Panc1 (cell line): ENCODE data around the gene OR4D2. TPM values are rescaled to one million over a fixed set of nuclear protein-coding genes. Genes with fewer than 3 reads are reported as not detected.

ENCODE experiments used
- ATAC-seq: fragments of 200-7000 bp; cut with Tn5 transposase; 2 replicates; pipeline ENCODE4 v1.9.1; 2020; ENCODE audit warnings: mild to moderate bottlenecking, moderate library complexity
- BruUV-seq: library from RNA; stranded (reverse); fragments of 400-500 nt; replicated peaks from 2 replicates; lab custom pipeline; 2021; lab: Mats Ljungman, UMichigan
- CTCF ChIA-PET: fragments of 300-600 bp; sonication (Branson Sonifier 250); formaldehyde crosslinking; loops from one replicate; lab custom pipeline; 2022; ENCODE audit warnings: antibody characterized with exemption; lab: Charles Lee
- POLR2A ChIA-PET: fragments of 300-600 bp; sonication (Branson Sonifier 250); formaldehyde crosslinking; loops from one replicate; lab custom pipeline; 2022; ENCODE audit warnings: antibody characterized with exemption; lab: Charles Lee
- DNase-seq: peaks from one replicate; pipeline ENCODE4 v3.0.0-alpha.2; 2010; ENCODE audit warnings: low read depth, low spot score
- H3K27ac ChIP-seq: 2 replicates; pipeline ENCODE4 v1.5.1; 2011; ENCODE audit warnings: mild to moderate bottlenecking, low read length, inconsistent platforms
- H3K27me3 ChIP-seq: fragments of 200-500 bp; sonication (Bioruptor generic); 2 replicates; pipeline ENCODE4 v1.6.0; 2014; ENCODE audit warnings: low read length, inconsistent platforms; ENCODE audit not compliant: control insufficient read depth, insufficient read depth
- H3K36me3 ChIP-seq: fragments of 200-500 bp; sonication (Bioruptor generic); 2 replicates; pipeline ENCODE4 v1.5.1; 2014; ENCODE audit warnings: inconsistent platforms, mild to moderate bottlenecking, low read length, moderate library complexity; ENCODE audit not compliant: control insufficient read depth, insufficient read depth
- H3K4me1 ChIP-seq: 2 replicates; pipeline ENCODE4 v1.5.1; 2011; ENCODE audit warnings: inconsistent platforms, mild to moderate bottlenecking, low read length, moderate library complexity; ENCODE audit not compliant: control insufficient read depth, insufficient read depth
- H3K4me3 ChIP-seq, 2 experiments: 2 replicates each; pipeline ENCODE4 v1.5.1; 2011 to 2012; ENCODE audit warnings: low read depth in 2 of 2, low read length in 2 of 2, mild to moderate bottlenecking in 2 of 2, inconsistent platforms in 1 of 2, moderate library complexity in 1 of 2
- H3K9me3 ChIP-seq: fragments of 200-500 bp; sonication (Bioruptor generic); 2 replicates; pipeline ENCODE4 v1.5.1; 2014; ENCODE audit warnings: low read depth, mild to moderate bottlenecking, inconsistent platforms, low read length, moderate library complexity; ENCODE audit not compliant: control insufficient read depth, insufficient read depth
- POLR2AphosphoS5 ChIP-seq: IDR thresholded peaks from 2 replicates; pipeline ENCODE4 v1.6.1; 2012; ENCODE audit warnings: mild to moderate bottlenecking, low read depth, low read length, moderate library complexity
- REST ChIP-seq, 2 experiments: IDR thresholded peaks; 2 replicates each; pipeline ENCODE4 v1.6.1; 2011 to 2012; ENCODE audit warnings: low read depth in 2 of 2, control low read depth in 1 of 2, low read length in 1 of 2, mild to moderate bottlenecking in 1 of 2, moderate library complexity in 1 of 2; ENCODE audit not compliant: insufficient read depth in 1 of 2
- SIN3A ChIP-seq: IDR thresholded peaks from 2 replicates; pipeline ENCODE4 v1.6.1; 2012; ENCODE audit warnings: low read depth, mild to moderate bottlenecking, low read length, moderate library complexity, borderline replicate concordance; ENCODE audit not compliant: insufficient read depth
- TCF7L2 ChIP-seq: IDR thresholded peaks from 2 replicates; pipeline ENCODE4 v1.6.1; 2011; ENCODE audit warnings: mild to moderate bottlenecking, low read depth, low read length, inconsistent platforms
- in situ Hi-C: cut with HindIII; loops from 2 replicates; pipeline ENCODE4 v1.10.0; 2016; ENCODE audit warnings: low sequenced_read_pairs, low pct_unique_long_range_greater_than_20kb
- intact Hi-C: fragments of 100-400 bp; cut with micrococcal nuclease; formaldehyde crosslinking; loops from one replicate; pipeline ENCODE4 v1.10.0; 2022; ENCODE audit not compliant: unreplicated experiment
- total RNA-seq: library from RNA; stranded (reverse); gene quantifications from one replicate; pipeline ENCODE4 v1.2.1, GENCODE V29; 2021; ENCODE audit not compliant: unreplicated experiment
- TF ChIP-seq, protein P1 (sequence below): fragments of 450-650 bp; IDR thresholded peaks from 2 replicates; pipeline ENCODE4 v1.5.1; 2017; ENCODE audit warnings: mild to moderate bottlenecking

OR4D2 gene
- total RNA-seq, 1 experiment from 2014 or later, result not detected

DNA sequence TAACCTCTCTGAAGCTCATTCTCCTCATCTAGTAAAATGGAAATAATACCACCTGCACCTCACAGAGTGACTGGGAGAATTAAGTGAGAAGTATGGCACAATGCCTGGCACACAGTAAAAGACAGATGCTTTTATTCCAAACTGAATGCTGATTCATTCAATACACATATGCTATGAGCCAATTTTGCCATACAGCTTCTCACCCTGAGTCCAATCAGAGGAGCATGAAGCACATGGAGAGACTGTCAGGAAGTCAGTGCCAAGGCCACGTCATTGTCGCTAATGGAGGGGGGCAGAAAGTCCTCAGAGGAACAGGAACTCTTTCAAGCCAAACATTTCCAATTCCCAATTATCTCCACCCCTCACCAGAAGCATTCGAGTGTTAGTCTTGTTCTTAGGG, 40.7 kb downstream of the OR4D2 start:
- no peak overlapping the region for H3K4me3 ChIP-seq
- no peak for TF ChIP-seq POLR2AphosphoS5
- no peak for TF ChIP-seq TCF7L2
- no peak for TF ChIP-seq REST (IDR thresholded peaks at IDR 0.05; ENCODE audit: insufficient read depth in 1 of 2, low read depth in 2 of 2, low read length in 1 of 2)
- TF ChIP-seq, protein P1, sequence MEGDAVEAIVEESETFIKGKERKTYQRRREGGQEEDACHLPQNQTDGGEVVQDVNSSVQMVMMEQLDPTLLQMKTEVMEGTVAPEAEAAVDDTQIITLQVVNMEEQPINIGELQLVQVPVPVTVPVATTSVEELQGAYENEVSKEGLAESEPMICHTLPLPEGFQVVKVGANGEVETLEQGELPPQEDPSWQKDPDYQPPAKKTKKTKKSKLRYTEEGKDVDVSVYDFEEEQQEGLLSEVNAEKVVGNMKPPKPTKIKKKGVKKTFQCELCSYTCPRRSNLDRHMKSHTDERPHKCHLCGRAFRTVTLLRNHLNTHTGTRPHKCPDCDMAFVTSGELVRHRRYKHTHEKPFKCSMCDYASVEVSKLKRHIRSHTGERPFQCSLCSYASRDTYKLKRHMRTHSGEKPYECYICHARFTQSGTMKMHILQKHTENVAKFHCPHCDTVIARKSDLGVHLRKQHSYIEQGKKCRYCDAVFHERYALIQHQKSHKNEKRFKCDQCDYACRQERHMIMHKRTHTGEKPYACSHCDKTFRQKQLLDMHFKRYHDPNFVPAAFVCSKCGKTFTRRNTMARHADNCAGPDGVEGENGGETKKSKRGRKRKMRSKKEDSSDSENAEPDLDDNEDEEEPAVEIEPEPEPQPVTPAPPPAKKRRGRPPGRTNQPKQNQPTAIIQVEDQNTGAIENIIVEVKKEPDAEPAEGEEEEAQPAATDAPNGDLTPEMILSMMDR, result no peak
- no peak for TF ChIP-seq SIN3A
- ChIA-PET CTCF (no interaction called here), POLR2A (no interaction called here)
- H3K9me3 ChIP-seq, result no peaks in the 10 kb centered on the region
- no peak overlapping the region for H3K27ac ChIP-seq
- BruUV-seq, result no TSS peak
- H3K36me3 ChIP-seq, result no peaks in the 10 kb centered on the region
- no peak for DNase-seq
- H3K4me1 ChIP-seq, result no peaks in the 10 kb centered on the region
- no peak for ATAC-seq
- H3K27me3 ChIP-seq, result no peaks in the 10 kb centered on the region
- intact Hi-C loops (no loop called here), in situ Hi-C loops (no loop called here)

DNA sequence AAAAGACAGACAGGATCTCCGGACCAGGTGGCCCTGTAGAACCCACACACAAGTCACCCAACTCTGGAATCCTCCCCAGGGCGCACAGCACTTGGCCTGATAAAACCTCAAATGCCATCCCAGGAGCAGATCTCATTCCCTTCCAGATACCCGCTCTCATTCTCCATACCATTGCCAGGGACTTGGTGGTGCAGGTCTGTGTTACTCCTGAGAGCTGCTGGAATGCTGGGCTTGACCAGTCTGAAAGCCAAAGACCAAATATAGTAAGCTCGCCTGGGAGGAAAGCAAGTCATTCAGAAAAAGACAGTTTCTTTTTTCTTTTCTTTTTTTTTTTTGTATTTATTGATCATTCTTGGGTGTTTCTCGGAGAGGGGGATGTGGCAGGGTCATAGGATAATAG, 41.6 kb downstream of the OR4D2 start:
- TF ChIP-seq TCF7L2 (no peak), REST (IDR thresholded peaks at IDR 0.05; ENCODE audit: insufficient read depth in 1 of 2, low read depth in 2 of 2, low read length in 1 of 2) (no peak)
- no peak for DNase-seq

More for the DNA sequence above, 41.6 kb downstream of the OR4D2 start:
- CTCF ChIA-PET, result no interaction called here
- Histone ChIP-seq H3K36me3 (no peaks in the 10 kb centered on the region), H3K4me3 (no peak overlapping the region), H3K4me1 (no peaks in the 10 kb centered on the region), H3K27me3 (no peaks in the 10 kb centered on the region), H3K27ac (no peak overlapping the region), H3K9me3 (no peaks in the 10 kb centered on the region)
- in situ Hi-C loops, result no loop called here
- no TSS peak for BruUV-seq
- intact Hi-C loops, result no loop called here
- POLR2A ChIA-PET, result no interaction called here
- ATAC-seq, result no peak
